Adrenal gland (tissue), 12 donors: ENCODE results near the gene CASQ1. TPM values are rescaled to one million over a fixed set of nuclear protein-coding genes. Genes with fewer than 3 reads are reported as not detected.

Experiments
- DNase-seq, 7 donors: peaks; one replicate each; pipeline ENCODE4 v3.0.0-alpha.2; 2019 to 2020
- H3K27ac ChIP-seq, 5 donors: fragments of 200-600 bp; sonication (generic) in 4 of 5; 1 replicate in 3 of 5; 2 replicates in 2 of 5; pipeline versions ENCODE4 v1.5.1 to v1.8.0; 2016 to 2020; ENCODE audit warnings: mild to moderate bottlenecking in 1 of 5
- H3K27me3 ChIP-seq: fragments of 200-600 bp; 2 replicates; pipeline ENCODE4 v1.8.0; 2021
- H3K36me3 ChIP-seq, 2 donors: fragments of 200-600 bp; replicated peaks in 1 of 2; 1 replicate in 1 of 2; 2 replicates in 1 of 2; pipeline versions ENCODE4 v1.5.1 to v1.8.0; 2018 to 2022
- H3K4me1 ChIP-seq, 2 donors: fragments of 200-600 bp; replicated peaks in 1 of 2; 1 replicate in 1 of 2; 2 replicates in 1 of 2; pipeline versions ENCODE4 v1.5.1 to v1.8.0; 2018 to 2021
- H3K4me3 ChIP-seq, 4 donors: fragments of 200-600 bp; sonication (generic) in 3 of 4; one replicate each; pipeline ENCODE4 v1.5.1; 2016 to 2018
- H3K9me3 ChIP-seq, 3 donors: fragments of 200-600 bp; sonication (generic) in 1 of 3; replicated peaks in 1 of 3; 1 replicate in 2 of 3; 2 replicates in 1 of 3; pipeline versions ENCODE4 v1.5.1 to v1.8.0; 2016 to 2021
- POLR2A ChIP-seq, 2 donors: fragments of 450-650 bp; IDR thresholded peaks; one replicate each; pipeline ENCODE4 v1.6.1; 2017; ENCODE audit warnings: antibody characterized with exemption in 2 of 2, mild to moderate bottlenecking in 2 of 2, moderate library complexity in 1 of 2
- WGBS, 4 donors: extraction: QIAGEN DNeasy Blood & Tissue Kit in 2 of 4; methylation state at CpG; one replicate each; pipeline versions ENCODE4 v1.1.5 to v1.1.7; 2013 to 2017; 5-methylcytosine and 5-hydroxymethylcytosine counted together
- intact Hi-C, 2 donors: fragments of 100-400 bp; cut with DNase I; formaldehyde crosslinking; loops; one replicate each; pipeline versions ENCODE4 v1.14.1 to v1.15.0; 2022 to 2023
- polyA plus RNA-seq, 3 donors: library from polyadenylated mRNA; stranded (reverse); fragments of 200-250 nt in 2 of 3; fragments of 350-450 nt in 1 of 3; fragmentation: Illumina TruSeq in 1 of 3; extraction: RNeasy Lipid Tissue Mini Kit (QIAGEN cat#74804) in 1 of 3; gene quantifications; one replicate each; pipeline ENCODE4 v1.2.3, GENCODE V29; 2013 to 2014
- total RNA-seq, 9 donors: library from RNA; depleted of rRNA in 4 of 9; stranded (reverse); fragments of >200 nt in 4 of 9; fragments of 120-200 nt in 1 of 9; fragmentation: NEBNext Ultra II Directional in 1 of 9; extraction: Animal tissue kit (Norgen Biotek cat#: 25700) in 1 of 9; gene quantifications; one replicate each; pipeline versions ENCODE4 v1.1.0 to v1.2.4, GENCODE V29; 2013 to 2023
- TF ChIP-seq, protein P1 (sequence below), 6 experiments: fragments of 450-650 bp in 4 of 6; fragments of 200-600 bp in 2 of 6; sonication (generic) in 1 of 6; IDR thresholded peaks; 1 replicate in 5 of 6; 2 replicates in 1 of 6; pipeline versions ENCODE4 v1.5.1 to v1.8.0; 2016 to 2021; ENCODE audit warnings: antibody characterized with exemption in 6 of 6, mild to moderate bottlenecking in 2 of 6, moderate library complexity in 1 of 6
- donor health status: healthy with polysubstance abuse.
- donor health status: Bipolar disorder and iron deficiency.
- donor health status: DM: yes; HTN: yes; CAD: no.
- donor health status: DM: no; HTN: no; CAD: no.
- donor health status: DM: no; HTN: no; CAD: no.
- donor health status: DM: yes; HTN: yes; CAD: no.

The CASQ1 gene
- total and polyA plus RNA-seq, 12 donors = 0.11 to 1.6 (median 0.17) TPM; not detected in 7

DNA sequence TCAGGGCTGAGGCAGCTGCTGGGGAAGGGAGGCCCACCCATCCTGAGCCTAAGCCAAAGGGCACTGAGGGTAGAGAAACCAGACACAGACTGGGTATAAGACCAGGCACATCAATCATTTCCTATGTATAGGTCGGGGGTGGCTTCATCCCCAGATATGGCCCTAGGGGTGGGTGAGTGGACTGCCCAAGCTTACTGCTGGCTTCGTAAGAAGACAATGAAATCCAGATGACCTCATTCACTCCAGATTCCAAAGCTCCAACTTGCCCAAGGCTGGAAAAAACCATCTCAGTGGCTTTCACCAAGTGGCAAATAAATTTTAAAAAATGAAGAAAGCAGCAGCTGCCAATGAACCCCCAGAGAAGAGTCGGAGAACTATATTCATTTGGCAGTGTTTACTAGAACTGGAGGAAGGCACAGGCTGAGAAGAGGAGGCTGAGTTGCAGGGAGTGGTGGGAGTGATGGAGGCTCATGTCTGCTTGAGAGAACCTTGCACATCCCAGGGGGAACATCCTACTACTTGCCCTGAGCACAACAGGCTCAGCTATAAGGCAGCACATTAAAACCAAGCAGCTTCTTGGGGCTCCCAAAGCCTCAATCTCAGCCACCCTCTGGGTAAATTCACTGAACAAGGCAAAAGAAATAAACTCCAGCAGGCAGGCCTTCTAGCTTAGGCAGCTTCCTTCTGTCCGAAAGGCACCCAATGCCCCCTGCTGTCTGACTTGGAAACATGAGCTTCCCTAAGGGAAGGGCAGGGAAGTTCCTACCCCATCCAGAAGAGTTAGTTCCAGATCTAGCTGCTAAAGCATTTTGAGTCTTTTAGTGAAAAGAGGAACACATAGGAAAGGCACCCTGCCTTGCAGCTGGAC is 28.9 kb downstream of the CASQ1 start:
- no peak overlapping the region for H3K4me3 ChIP-seq
- 37 to 49% (median 45%) methylated on average over 4 of the region's 4 CpGs for WGBS, 4 donors
- H3K27me3 ChIP-seq = no peaks in the 10 kb centered on the region
- no peaks in the 10 kb centered on the region for H3K9me3 ChIP-seq
- peaks cover 0 to 13% of the 10 kb centered on the region in 2 donors for H3K4me1 ChIP-seq
- H3K27ac ChIP-seq = peak overlapping the region in 3 of 5 donors; percentile 41 to 70 (median 61)
- DNase-seq = peak; percentile 56 to 80 (median 67)
- peaks cover 0 to 95% of the 10 kb centered on the region in 2 donors for H3K36me3 ChIP-seq
- TF ChIP-seq, protein P1, sequence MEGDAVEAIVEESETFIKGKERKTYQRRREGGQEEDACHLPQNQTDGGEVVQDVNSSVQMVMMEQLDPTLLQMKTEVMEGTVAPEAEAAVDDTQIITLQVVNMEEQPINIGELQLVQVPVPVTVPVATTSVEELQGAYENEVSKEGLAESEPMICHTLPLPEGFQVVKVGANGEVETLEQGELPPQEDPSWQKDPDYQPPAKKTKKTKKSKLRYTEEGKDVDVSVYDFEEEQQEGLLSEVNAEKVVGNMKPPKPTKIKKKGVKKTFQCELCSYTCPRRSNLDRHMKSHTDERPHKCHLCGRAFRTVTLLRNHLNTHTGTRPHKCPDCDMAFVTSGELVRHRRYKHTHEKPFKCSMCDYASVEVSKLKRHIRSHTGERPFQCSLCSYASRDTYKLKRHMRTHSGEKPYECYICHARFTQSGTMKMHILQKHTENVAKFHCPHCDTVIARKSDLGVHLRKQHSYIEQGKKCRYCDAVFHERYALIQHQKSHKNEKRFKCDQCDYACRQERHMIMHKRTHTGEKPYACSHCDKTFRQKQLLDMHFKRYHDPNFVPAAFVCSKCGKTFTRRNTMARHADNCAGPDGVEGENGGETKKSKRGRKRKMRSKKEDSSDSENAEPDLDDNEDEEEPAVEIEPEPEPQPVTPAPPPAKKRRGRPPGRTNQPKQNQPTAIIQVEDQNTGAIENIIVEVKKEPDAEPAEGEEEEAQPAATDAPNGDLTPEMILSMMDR (IDR thresholded peaks at IDR 0.05) = peak; percentile 16 to 74 (median 60)
- no peak for TF ChIP-seq POLR2A (IDR thresholded peaks at IDR 0.05)
- intact Hi-C loops = loop anchor here in 1 of 2 donors (2.0 kb wide), 1 partner anchor 24 kb away; no protein-coding TSS in a partner anchor

DNA sequence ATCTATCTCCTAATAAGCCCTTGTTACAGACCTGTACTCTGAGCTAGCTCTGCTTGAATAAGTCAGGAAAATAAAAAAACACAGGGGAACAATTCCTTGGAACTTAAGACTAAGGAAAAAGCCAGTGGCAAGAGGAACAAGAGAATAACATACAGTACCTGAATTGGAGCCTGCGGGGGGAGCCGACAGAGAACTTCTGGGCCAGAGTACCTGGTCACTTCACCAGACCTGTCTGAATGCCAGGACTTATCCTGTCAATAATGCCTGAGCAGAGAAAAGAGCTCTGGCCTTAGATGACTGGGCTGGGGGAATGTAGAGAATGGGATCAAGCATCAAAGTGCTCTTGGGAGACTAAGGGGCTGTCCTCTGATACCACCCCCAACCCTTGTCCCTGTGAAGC is 29.9 kb downstream of the CASQ1 start:
- TF ChIP-seq, protein P1 (IDR thresholded peaks at IDR 0.05) = no peak
- no peak for TF ChIP-seq POLR2A (IDR thresholded peaks at IDR 0.05)
- Histone ChIP-seq H3K4me1 (peaks cover 0 to 13% of the 10 kb centered on the region in 2 donors), H3K27ac (peak overlapping the region in 1 of 5 donors; percentile 61), H3K4me3 (no peak overlapping the region), H3K36me3 (peaks cover 0 to 95% of the 10 kb centered on the region in 2 donors), H3K9me3 (no peaks in the 10 kb centered on the region), H3K27me3 (no peaks in the 10 kb centered on the region)
- intact Hi-C loops = no loop called here
- DNase-seq = no peak
- WGBS, 4 donors = 80 to 88% (median 84%) methylated on average over 2 of the region's 2 CpGs

GRCh38 chr1:160221089-160221488 is 30.7 kb downstream of the CASQ1 start:
- H3K27me3 ChIP-seq = no peaks in the 10 kb centered on the region
- no peak for DNase-seq
- no peak overlapping the region for H3K4me3 ChIP-seq
- H3K9me3 ChIP-seq = no peaks in the 10 kb centered on the region
- H3K36me3 ChIP-seq = peaks cover 0 to 97% of the 10 kb centered on the region in 2 donors
- intact Hi-C loops = no loop called here
- peaks cover 0 to 13% of the 10 kb centered on the region in 2 donors for H3K4me1 ChIP-seq
- H3K27ac ChIP-seq = no peak overlapping the region
- TF ChIP-seq POLR2A (IDR thresholded peaks at IDR 0.05) = no peak
- TF ChIP-seq, protein P1 (IDR thresholded peaks at IDR 0.05) = no peak

- no peak for TF ChIP-seq POLR2A (IDR thresholded peaks at IDR 0.05)
- TF ChIP-seq, protein P1 (IDR thresholded peaks at IDR 0.05) = no peak
- Histone ChIP-seq H3K36me3 (peaks cover 0 to 97% of the 10 kb centered on the region in 2 donors), H3K27ac (no peak overlapping the region), H3K4me3 (no peak overlapping the region), H3K4me1 (peaks cover 0 to 13% of the 10 kb centered on the region in 2 donors), H3K9me3 (no peaks in the 10 kb centered on the region), H3K27me3 (no peaks in the 10 kb centered on the region)
- no peak for DNase-seq
- intact Hi-C loops = no loop called here
- 85 to 89% (median 87%) methylated on average over 3 of the region's 3 CpGs for WGBS, 4 donors
These were observed 32.2 kb downstream of the CASQ1 start for GRCh38 chr1:160222546-160222945.
